ENCODE results near the gene MRPL20.
"Not testable (repeated sequence)": the region's sequence is repeated elsewhere in the genome, so short reads cannot be mapped to it uniquely, and the experiment has no call there.

The MRPL20 gene

DNA sequence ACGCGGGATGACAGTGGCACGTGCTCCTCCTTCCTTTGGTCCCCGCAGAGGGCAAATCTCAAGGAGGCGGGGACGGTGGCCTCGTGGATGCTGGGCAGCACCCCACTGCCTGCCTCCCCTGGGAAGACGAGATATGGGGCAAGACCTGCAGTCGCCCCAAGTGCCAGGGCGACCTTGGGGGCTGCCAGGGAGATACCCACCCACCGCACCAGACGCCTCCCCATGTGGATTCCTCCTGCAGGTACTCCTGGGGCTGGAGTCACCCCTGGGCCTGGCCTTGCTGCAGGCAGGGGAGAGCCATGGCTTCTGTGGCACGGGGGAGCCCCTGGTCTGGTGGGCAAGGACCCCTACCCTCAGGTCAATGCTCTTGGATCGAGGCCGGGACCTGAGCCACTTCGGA lies 26.2 kb downstream of the MRPL20 start:
- no peak for DNase-seq

DNA sequence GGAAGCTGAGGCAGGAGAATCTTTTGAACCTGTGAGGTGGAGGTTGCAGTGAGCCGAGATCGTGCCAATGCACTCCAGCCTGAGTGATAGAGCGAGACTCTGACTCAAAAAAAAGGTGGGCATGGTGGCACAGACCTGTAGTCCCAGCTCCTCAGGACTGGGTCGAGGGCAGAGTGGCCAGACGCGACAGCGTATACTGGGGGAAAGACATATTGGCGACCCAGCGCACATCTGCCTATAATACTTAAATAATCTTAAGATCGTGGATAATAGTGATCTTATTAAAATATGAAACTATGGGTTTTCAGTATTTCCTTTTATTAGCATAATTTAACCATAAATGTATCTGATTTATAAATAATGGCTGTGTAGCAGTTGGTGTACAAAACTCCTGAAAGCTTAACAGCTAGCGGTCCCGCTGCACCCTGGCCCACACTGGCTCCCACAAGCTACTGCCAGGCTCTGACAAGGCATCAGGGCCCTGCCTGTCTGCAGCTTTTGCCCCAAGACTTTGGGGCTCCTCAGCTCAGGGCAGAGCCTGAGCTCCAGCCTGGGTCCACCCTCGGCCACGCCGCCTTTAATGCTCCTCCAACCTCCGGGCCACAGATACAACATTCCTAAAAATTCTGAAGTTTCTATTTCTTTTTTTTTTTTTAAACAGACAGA lies 29.4 kb downstream of the MRPL20 start:
- DNase-seq = no peak

DNA sequence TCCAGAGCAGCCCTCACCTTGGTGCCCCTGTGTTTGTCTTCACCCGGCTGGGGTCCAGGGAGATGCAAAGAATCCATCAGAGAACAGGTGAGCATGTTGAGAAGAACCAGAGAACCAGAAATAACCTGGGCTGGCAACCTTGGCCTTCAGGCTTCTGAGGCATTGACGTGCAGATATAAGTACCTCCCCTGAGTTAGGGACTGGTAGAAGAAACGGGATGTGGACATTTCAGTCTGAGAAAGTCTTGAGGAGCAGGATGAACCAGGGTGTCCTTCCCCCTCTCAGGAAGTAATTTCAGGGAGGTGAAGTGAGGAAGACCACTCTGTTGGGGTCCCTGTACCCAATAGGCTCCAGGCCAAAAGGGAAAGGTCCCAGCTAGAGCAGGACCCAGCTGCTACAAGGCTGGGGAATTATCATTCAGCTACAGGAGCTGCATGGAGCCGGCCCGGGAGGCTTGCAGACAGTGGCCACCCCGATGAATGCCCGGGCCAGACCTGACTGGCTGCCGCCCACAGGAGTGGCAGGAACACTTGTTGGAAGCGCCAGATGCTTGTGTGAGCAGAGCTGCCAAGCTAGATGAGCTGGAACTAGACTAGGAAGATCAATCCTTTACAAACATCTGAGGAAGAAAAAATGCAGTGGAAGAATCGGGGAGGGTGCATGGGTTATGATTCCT lies 30.4 kb downstream of the MRPL20 start:
- DNase-seq = no peak

DNA sequence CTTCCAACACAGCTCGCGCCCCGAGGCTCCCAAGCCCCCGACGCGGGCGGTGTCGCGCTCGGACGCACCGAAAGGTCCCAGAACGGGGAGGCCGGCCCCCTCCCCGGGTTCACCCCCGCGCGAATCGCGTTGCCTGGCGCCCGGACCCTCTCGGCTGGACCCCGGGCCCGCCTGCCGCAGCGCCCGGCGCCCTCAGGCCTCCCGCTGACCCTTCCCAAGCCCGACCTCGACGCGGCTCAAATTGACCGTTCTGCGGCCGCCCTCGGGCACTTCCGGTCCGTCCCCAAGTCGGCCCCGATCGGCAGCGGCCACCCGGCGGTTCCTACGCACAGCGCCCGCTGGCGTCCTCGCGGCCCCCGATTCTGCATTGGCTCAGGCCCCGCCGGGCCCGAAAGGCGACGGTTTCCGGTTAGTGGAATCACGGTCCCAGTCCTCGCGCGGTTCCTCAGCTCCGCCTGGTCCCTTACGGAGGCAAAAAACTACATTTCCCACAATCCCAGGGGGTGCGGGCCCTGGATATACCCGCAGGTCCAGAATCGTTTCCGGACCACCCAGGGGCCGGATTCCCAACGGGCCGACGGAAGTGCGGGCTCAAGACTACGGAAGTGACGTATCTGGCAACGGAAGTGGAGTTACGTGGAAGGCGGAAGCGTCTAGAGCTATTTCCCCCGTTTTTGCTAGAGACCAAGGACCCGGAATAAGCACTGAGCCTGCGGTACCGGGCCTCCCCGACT lies 32.0 kb downstream of the MRPL20 start, which contains the start of gene AURKAIP1:
Gene AURKAIP1 (minus strand): TSS at position 279 of the 734 bp plus-strand sequence. CDS start 451 bp downstream, outside the sequence.
- DNase-seq = peak; percentile 99

DNA sequence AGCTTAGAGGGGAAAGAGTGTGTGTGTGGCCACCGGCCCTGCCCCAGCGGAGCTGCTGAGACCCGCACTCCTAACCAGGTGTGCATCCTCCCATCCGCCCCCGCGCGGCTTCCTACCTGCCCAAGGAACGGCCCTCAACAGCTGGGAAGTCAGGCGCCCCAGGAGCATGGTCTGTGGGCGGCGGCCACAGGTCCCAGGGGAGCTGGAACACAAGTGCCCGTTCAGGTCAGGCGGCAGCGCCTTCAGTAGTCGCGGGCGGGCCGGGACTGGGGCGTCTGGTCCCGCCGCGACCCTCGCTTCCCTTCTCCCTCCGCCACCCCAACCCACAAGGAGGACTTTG lies 32.5 kb downstream of the MRPL20 start:
- no peak for DNase-seq

DNA sequence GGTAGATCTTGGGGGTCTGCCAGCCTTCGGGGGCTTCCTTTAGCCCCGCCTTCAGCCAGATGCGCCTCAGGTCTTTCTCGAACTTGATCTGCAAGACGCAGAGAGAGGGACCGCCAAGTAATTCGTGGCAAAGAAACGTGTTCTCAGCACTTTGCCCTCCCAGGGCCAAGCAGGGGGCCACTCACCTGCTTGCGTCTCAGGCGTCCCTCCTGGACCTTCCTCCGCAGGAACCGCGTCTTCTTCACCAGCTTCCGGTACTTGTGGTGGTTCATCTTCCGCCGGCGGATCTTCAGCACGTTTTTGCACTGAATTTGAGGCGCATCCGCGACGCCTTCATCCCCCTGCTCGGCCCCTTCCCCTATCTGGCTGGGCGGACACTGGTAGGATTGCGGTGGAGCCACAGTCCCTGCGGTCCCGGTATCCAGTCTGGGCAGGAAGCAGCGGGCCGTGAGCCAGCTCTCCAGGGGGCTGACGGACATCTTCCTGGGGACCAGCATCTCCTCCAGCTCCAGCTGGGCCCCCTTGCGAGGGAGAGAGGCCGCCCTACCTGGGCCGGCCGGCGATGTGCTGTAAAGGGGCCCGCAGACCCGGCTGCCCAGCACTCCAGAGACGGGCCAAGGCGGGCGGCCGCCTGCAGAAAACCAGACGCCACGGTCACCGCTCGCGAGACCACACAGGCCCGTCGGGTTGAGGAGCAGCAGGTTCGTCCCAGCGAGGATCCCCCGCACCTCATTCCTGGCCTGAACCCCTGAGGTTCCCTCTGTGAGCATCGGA lies 33.1 kb downstream of the MRPL20 start:
- DNase-seq = no peak

DNA sequence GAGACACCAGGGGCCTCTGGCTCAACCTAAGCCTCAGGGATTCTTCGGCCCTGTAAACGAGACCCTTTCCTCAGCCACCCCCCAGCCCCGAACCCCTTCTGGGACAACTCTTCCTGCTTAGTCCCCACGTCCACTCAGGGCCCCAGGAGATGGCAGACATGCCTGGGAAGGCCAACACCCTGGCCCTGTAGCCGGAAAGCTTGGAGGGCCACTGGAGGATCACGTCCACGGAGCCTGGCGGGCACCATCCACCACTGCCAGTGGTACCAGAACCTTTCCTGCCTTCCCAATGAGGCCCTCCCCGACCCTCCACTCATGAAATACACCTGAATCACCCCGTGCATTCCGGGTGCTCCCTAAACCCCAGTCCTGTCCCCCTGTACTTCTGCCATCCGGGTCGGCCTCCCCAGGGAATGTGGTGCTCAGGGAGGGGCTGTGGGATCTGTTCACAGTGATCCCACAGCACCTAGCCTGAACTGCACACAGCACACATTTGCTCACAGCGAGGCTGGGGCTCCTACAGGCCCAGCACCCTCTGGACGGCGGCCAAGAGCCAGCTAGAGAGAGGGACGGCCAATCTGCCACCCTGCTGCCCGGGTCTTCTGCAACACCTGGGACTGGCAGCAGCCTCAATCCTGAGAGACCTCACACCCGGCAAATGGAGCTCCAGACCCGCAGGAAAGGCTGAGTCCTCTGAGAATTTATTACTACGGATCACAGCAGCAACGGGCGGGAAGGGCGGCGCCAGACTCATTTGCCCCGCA lies 33.9 kb downstream of the MRPL20 start:
- no peak for DNase-seq

DNA sequence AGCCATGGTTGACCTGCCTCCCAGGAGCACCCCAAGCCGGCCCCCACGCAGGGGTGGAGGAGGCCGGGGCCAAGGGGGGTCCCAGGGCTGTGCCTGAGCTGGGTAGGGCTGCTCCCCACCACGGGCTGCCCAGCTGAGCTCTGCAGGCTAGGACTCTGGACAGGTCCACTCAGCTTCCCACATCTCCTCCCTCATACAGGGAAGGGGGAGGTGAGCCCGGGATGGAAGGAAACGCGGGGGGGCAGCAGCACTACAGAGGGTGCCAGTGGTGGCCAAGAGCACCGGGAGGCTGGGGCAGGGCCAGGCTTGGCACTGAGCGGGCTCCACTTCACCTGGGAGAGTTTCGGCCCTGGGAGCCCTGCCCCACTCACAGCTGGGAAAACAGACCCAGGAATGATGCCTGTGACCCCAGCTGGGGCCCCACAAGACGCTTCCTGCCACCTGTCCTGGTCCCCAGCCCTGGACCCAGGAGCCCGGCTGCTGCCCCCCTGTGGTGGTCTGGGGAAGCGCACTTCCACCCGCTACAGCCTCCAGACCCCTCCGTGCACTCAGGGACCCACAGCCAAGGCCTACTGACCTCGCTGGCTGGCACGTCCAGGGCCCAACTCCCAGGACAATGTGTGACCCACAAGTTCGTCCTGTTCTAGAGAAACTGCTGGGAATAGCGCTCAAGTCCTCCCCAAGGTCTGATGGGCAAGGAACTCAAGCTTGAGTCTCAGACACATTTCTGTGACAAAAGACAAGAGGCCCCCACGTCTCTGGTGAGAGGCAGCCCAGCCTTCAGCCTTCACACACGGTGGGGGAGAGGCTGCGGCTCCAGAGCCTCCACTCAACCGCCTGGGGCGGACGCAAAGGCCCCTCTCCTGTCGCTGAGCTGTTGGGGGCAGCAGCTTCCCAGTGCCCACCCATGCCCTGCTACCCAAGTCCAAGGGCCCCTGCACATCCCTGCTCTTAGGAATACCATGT lies 35.1 kb downstream of the MRPL20 start:
- peak; percentile 23 for DNase-seq

DNA sequence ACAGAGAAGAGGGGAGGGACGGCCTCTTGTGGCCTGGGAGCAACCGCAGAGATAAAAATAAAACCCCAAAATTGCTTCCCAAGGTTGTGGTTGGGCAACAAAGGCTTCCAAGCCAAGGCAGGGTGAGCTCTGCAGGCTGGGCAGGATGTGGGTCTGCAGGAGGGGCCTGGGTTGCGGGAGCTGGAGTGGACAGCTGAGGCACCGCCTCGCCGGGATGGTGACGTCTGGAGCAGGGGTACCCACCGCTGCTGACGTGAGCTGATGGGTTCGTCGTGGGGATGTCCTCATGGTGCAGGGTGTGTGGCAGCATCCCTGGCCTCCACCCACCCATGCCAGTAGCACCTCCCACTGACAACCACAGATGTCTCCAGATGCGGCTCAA lies 35.7 kb downstream of the MRPL20 start:
- no peak for DNase-seq

DNA sequence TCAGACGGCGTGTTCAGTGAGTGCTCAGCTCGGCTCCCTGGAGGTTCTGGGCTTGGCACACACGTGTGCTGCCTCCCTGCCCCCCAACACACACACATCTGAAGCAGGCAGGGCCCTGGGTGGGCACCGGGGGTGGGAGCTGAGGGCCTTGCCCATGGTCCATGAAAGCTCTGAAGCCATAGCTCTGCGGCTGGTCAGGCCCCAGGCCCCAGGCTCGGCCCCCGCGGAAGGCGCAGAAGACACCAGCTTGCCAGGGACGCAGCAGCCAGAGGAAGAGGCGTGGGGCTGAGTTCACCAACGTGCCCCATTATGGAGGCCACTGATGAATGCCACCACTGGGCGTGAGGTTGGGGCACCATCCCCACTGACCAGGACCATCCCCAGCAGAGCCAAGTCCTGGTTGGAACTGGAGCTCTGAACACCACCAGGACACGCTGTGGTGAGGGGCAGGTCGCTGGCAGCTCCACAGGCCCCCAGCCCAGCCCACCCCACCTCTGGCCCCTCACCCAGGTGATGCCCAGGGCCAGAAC lies 36.3 kb downstream of the MRPL20 start:
- DNase-seq = no peak

DNA sequence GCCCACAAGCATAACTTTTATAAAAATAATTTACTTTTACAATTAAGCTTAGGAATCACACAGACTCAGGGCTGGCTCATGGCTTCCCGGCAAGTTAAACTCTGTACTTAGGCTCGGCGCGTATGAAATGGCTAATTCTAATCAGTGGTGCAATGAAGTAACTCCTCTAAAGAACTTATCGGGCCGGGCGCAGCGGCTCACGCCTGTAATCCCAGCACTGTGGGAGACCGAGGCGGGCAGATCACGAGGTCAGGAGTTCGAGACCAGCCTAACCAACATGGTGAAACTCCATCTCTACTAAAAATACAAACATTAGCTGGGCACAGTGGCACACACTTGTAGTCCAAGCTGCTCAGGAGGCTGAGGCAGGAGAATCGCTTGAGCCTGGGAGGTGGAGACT lies 37.0 kb downstream of the MRPL20 start:
- DNase-seq = not testable (repeated sequence)

DNA sequence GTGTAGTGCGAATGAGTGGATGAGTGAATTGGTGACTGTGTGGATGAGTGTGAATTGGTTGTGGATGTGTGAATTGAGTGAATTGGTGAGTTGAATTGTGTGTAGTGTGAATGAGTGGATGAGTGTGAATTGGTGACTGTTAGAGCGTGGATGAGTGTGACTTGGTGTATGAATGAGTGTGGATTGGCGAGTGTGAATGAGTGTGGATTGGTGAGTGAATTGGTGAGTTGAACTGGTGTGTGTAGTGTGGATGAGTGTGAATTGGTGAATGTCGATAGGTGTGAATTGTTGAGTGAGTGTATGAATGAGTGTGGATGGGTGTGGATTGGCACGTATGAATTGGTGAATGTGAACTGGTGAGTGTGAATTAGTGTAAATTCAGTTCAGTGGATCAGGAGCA lies 39.8 kb downstream of the MRPL20 start:
- no peak for DNase-seq

DNA sequence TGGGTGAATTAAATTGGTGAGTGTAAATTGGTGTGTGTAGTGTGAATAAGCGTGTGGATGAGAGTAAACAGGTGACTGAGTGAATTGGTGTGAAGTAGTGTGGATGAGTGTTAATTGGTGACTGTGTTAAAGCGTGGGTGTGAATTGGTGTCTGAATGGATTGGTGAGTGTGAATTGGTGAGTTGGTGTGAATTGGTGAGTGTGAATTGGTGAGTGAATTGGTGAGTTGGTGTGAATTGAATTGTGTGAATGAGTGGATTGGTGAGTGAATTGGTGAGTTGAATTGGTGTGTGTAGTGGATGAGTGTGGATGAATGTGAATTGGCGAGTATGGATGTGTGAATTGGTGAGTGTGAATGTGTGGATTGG lies 40.4 kb downstream of the MRPL20 start:
- DNase-seq = no peak

DNA sequence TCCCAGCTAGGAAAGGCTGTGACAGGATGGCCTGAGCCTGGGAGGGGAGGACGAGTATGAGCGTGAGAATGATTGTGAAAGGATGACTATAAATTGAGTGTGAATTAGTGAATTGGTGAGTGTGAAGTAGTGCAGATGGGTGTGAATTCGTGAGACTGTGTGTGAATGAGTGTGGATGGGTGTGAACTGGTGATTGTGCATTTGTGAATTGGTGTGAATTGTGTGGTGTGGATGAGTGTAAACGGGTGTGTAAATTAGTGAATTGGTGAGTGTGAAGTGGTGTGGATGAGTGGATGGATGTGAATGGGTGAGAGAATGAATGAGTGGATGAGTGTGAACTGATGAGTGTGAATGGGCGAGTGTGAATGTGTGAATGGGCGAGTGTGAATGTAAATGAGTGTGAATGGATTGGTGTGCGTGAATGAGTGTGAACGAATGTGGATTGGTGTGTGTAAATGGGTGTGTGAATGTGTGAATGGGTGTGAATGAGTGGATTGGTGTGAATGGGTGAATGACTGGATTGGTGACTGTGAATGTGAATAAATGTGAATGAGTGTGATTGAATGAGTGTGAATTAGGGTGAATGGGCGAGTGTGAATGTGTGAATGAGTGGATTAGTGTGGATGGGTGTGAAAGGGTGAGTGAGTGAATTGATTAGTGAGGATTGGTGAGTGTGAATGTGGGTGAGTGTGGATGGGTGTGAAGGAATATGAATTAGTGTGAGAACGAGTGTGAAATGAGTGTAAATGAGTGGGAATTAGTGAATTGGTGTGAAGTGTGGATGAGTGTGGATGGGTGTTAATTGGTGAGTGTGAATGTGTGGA lies 41.0 kb downstream of the MRPL20 start:
- DNase-seq = no peak

DNA sequence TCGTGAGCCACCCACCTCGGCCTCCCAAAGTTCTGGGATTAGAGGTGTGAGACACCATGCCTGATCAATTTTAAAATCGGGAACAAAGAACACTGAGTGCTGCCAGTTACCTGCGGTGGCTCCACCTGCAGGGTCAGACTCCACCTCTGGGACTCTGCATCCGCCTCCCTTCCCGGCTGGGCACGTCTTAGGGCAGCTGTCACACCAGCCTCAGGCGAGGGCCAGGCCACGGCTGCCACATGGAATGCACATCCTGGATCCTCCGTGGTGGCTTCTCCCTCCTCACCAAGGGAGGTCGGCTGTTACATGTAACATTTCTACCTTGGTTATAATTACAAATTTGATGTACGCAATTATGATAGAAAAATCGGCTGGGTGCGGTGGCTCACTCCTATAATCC lies 42.8 kb downstream of the MRPL20 start:
- no peak for DNase-seq

DNA sequence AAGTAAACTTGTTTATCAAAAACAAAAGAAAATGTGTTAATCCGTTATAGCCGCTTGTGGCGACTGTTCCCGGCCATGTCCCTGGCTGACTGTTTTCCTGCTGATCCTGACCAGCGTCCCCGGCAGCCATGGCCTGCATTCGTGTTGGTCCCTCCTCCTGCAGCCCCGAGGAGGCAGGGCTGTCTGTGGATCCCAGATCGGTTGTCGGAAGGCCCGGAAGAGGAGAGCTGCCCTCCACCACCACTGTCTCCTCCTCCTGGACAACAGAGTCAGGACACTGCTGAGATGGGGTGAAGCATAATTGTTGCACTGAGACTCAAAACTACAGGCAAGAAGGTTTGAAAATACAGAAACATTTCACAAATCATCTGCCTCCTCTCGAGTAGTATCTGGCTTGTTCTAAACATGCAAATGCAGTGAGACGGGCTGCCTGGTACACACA lies 45.1 kb downstream of the MRPL20 start:
- no peak for DNase-seq

DNA sequence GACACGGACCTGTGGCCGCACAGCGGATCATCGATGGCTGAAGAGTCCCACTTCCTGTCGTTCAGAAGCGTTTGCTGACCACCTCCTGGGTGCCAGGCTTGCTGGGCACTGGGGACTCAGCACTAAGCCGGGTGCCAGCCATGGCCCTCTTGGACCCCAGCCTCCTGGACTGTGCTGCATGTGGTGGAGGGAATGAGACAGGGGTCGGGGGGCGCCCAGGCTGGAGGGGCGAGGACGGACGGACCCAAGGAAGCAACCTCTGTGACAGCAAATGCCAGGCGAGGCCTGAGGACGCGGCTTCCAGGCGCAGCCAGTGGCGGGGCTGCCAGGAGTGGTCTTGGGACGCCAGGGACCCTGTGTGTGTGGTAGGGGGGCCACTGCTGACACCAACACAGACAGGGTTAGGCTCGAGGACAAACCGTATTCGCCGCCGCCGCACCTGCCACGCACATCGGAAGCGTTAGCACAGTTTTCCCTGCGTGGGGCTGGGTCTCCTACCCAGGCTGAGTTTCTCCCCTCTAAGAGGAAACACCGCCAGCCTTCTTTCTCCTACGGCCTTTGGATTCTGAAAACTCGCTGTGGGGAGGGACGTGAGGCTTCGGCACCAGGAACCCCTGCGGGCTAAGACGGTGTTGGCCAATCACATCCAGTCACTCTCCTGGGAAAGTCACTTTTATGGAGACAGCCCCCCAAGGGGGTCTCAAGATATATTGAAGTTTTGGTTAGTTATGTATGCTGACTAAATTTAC lies 45.7 kb downstream of the MRPL20 start:
- no peak for DNase-seq

DNA sequence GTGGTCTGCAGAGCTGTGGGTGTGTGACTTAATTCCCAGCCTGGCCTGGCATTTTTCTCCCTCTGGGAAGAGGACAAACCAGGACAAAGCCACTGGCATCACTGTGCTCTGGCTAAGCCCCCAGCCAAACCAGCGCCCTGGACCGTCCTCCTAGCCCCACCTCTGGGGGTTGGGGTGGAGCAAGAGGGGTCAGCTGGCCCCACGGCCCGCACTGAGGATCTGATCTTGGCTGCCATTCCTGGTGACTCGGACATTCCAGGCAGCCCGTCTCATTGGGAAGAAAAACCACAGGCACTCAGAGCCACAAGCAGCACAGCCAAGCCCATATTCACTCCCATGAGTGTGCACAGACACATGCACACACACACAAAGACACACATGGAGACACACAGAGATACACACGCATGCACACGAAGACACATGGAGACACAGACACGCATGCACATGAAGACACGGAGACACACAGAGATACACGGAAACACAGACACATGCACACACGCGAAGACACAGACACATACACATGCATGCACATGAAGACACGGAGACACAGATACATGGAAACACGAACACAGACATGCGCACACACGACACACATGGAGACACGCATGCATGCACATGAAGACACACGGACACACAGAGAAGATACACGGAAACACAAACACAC lies 46.5 kb downstream of the MRPL20 start:
- DNase-seq = no peak
